Measurements from ENCODE around the gene PRKCH.

Gene PRKCH

DNA sequence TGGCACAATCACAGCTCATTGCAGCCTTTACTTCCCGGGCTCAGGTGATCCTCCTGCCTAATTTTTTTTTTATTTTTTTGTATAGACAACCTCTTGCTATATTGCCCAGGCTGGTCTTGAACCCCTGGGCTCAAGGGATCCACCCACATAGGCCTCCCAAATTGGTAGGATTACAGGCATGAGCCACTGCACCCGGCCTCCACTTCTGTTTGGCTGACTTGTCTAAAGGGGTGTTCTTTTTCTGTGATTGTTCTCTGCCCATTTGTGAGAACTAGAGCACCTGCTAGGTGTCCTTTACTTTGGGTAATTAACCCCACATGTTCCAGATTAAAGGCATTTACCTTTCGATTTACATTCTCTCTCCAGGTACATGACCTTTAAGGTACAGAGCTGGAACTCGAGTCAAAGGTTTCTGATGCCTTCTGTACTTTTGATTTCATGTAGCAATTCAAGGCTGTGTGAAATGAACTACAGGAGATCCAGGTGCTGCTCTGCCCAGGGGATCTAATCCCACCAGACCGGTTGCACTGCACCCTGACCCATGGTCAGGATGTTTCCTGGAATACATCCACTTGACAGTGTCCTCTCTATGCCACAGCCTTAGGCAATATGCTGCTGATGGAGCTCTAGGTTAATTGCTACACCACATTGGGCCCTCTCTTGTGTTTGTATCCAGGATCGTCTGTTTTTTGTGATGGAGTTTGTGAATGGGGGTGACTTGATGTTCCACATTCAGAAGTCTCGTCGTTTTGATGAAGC, 163.6 kb downstream of the PRKCH start:
- H3K4me3 ChIP-seq (ENCODE audit: low read depth, low read length): no peak overlapping the region
- no peak for DNase-seq (ENCODE audit: low read depth)
- TF ChIP-seq, protein P1, sequence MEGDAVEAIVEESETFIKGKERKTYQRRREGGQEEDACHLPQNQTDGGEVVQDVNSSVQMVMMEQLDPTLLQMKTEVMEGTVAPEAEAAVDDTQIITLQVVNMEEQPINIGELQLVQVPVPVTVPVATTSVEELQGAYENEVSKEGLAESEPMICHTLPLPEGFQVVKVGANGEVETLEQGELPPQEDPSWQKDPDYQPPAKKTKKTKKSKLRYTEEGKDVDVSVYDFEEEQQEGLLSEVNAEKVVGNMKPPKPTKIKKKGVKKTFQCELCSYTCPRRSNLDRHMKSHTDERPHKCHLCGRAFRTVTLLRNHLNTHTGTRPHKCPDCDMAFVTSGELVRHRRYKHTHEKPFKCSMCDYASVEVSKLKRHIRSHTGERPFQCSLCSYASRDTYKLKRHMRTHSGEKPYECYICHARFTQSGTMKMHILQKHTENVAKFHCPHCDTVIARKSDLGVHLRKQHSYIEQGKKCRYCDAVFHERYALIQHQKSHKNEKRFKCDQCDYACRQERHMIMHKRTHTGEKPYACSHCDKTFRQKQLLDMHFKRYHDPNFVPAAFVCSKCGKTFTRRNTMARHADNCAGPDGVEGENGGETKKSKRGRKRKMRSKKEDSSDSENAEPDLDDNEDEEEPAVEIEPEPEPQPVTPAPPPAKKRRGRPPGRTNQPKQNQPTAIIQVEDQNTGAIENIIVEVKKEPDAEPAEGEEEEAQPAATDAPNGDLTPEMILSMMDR (IDR thresholded peaks at IDR 0.05; ENCODE audit: low read depth, low read length, missing control alignments): no peak

DNA sequence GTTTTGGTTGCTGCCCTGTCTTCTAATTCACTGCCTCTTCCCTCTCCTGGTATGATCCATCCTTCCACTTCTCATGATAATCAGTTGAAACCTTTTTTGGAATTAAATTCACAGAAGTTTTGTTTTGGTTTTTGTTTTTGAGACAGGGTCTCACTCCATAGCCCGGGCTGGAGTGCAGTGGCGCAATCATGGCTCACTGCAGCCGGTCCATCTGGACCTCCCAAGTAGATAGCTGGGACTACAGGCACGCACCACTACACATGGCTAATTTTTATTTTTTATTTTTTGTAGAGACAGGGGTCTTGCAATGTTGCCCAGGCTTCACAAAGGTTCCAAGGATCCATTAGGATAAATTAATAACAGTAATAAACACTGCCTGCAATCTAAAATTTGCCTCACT, 164.3 kb downstream of the PRKCH start:
- TF ChIP-seq, protein P1 (IDR thresholded peaks at IDR 0.05; ENCODE audit: low read depth, low read length, missing control alignments): no peak
- H3K4me3 ChIP-seq (ENCODE audit: low read depth, low read length): no peak overlapping the region
- DNase-seq (ENCODE audit: low read depth): no peak

DNA sequence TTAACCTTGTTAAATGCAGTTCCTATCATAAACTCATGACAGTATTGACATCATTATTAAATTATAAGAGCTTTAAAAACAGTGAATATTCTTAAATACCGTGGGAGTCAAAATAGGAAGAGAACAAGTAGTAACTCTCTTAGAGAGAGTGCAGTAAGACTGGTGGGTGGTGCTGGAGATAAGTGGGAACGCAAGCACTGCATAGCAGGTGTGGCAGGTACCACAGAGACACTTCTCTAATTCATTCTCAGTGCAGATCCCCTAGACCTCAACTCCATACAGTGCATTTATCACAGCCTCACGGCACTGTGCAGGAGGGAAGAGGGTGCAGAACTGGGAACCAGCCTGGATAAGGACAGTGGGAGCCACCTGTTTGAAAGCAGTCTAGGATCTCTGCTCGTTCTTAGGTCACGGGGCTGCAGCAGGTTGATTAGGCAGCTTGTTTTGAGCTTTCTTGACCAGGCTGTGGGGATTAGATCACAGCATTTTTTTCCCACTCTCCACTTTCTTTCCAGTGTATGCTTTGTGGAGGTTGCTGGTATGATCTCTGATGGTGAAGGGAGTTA, 165.6 kb downstream of the PRKCH start:
- no peak overlapping the region for H3K4me3 ChIP-seq (ENCODE audit: low read depth, low read length)
- no peak for DNase-seq (ENCODE audit: low read depth)
- TF ChIP-seq, protein P1 (IDR thresholded peaks at IDR 0.05; ENCODE audit: low read depth, low read length, missing control alignments): no peak

DNA sequence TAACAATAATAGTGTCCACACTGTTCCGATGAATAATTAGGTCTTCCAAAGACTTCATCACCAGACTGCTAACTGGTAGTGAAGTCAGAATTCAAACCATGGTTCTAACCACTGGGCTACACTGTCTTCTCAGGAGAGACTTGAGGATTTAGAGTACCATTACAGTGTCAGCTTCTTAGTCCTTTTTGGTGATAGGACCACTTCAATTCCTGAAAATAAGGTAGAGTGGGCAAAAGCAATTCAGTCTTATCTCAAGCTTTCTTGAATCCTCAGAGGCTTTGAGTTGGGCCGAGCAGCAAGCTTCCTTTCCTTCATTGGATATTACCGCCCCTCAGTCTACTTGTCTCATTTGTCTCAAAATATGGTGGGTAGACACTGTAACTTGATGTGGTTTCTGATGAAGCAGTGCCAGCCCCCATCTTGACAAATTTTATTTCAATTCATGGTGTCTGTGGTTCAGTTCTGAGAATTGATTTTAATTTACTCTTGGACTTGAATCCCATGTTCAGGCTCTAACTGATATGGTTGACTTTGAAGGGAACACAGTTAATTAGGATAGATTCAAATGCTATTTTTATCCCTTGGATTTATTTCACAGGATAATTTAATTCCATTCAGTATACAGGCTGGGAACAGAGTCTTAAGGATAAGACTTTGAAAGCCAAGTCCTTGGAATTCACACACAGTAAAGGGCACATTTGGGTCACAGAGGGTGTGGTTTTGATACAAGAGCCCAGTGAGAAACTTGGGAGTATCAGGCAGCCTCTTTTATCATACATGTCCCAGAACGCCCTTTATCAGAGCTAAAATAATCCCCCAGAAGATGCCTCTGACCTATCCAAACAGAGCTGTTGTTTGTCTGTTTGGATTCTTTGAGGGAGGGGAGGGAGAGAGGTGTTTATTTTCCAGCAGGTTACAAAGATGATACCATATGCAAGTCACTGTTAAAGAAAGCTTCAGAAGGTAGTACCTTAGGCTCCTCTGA, 167.3 kb downstream of the PRKCH start:
- TF ChIP-seq, protein P1 (IDR thresholded peaks at IDR 0.05; ENCODE audit: low read depth, low read length, missing control alignments): no peak
- no peak for DNase-seq (ENCODE audit: low read depth)
- H3K4me3 ChIP-seq (ENCODE audit: low read depth, low read length): no peak overlapping the region

DNA sequence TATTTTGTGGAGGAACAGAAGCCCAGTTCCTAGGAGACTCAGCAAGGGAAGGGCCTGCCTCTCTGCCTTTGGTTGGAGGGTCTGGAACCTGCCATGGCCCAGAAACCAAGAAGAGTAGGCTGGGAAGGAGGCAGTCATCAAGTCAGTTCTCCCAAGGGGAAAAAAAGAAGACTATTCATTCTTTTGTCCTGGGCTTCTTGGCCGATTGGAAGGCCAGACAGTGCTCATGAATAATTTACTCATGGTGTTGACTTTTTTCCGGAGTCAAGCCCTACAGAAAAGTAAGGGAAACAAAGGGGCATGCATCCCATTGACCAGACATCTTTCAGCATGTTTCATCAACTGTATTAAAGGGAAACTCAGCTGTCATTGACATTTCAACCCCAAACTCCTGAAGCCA, 168.1 kb downstream of the PRKCH start:
- DNase-seq (ENCODE audit: low read depth): no peak

DNA sequence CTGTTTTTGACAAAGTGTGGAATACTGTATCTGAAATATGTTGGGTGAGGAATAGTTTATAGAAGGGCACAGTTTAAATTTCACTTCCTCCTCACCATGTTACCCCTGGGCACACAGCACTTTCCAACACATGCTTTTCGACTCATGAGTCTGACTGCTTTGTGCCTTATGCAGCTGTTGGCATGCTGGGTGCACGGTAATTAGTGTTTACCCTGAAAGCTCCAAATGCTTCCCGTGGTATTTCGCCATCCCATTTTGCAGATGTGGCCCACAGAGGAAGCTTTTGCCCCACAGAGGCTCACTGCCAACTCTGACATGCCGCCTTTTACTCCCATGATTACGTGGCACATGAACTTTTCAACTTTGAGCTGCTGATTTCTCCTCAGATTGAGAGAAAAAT, 168.6 kb downstream of the PRKCH start:
- DNase-seq (ENCODE audit: low read depth): no peak
- TF ChIP-seq, protein P1 (IDR thresholded peaks at IDR 0.05; ENCODE audit: low read depth, low read length, missing control alignments): no peak
- no peak overlapping the region for H3K4me3 ChIP-seq (ENCODE audit: low read depth, low read length)

More for the DNA sequence above, 168.1 kb downstream of the PRKCH start:
- TF ChIP-seq, protein P1 (IDR thresholded peaks at IDR 0.05; ENCODE audit: low read depth, low read length, missing control alignments): no peak
- no peak overlapping the region for H3K4me3 ChIP-seq (ENCODE audit: low read depth, low read length)
